GM19397 (cell line): ENCODE measurements around the gene ANKS1A.

ENCODE experiments used
- ATAC-seq: cut with Tn5 transposase; IDR thresholded peaks from one replicate; pipeline ENCODE4 v1.9.1; 2021; ENCODE audit warnings: mild to moderate bottlenecking, moderate library complexity; ENCODE audit not compliant: unreplicated experiment

The ANKS1A gene

DNA sequence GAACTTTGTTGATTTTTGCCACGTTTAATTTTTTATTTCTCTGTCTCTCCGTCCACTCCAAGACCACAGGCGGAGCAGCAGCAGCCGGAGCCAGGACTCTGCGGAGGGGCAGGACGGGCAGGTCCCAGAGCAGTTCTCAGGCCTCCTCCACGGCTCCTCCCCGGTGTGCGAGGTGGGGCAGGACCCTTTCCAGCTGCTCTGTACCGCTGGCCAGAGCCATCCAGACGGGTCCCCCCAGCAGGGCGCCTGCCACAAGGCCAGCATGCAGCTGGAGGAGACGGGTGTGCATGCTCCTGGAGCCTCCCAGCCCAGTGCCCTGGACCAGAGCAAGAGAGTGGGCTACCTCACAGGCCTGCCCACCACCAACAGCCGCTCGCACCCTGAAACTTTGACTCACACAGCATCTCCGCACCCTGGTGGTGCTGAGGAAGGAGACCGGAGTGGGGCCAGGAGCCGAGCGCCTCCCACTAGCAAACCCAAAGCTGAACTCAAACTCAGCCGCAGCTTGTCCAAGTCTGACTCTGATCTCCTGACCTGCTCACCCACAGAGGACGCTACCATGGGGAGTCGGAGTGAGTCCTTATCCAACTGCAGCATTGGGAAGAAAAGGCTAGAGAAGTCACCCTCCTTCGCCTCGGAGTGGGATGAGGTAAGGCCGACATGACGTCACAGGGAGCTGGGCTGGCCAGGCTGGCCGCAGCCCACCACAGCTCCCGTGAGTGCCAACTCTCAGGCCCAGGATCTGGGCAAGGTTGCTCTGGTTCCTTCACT, 128.5 kb downstream of the ANKS1A start:
- ATAC-seq, result no peak

- ATAC-seq, result no peak
Observed at GRCh38 chr6:35018182-35018519, 129.1 kb downstream of the ANKS1A start.

DNA sequence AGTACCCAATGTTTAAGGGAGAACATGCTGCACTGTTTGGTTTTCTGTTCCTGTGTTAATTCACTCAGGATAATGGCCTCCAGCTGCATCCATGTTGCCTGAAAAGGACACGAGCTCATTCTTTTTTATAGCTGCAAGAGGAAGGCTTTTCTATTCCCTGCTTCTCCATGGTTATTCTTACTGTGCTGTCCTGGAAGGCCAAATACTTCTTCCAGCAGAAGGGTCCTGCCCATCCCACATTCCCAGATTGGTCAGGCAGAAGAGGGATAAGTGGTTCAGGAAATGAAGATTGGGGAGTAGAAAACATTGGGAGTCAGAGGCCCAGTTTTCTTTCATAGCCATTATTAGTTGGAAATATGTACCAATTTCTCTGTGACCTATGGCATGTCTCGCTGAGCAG, 129.7 kb downstream of the ANKS1A start:
- ATAC-seq, result no peak

- ATAC-seq, result no peak
Observed at GRCh38 chr6:35019171-35019570, 130.1 kb downstream of the ANKS1A start.

- no peak for ATAC-seq
Observed at GRCh38 chr6:35019831-35020230, 130.8 kb downstream of the ANKS1A start.

- no peak for ATAC-seq
Observed at GRCh38 chr6:35021004-35021403, 131.9 kb downstream of the ANKS1A start.

GRCh38 chr6:35023091-35024000, 134.3 kb downstream of the ANKS1A start:
- ATAC-seq, result no peak

DNA sequence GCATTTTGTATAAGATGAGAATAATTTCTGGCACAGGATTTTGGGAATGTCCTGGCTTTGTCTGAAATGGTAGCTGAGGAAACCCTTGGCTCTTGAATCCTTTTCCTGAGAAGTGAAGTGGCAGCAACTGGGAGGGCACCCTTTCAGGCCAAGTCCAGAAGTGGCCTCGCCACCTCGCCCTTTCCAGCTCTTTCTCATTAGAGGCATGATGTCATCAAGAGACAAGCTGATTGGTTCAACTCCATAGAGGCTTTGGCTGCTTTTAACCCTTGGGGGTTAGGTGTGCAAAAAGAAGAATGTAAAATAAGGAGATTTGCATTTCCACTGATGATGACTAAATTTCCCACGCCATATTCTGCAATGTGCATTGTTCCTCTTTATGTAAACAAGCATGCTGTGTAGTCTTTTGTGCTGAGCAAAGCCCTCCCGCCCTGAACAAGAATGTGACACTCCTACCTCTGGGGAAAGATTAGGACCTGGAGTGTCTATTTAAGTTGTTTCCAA, 135.5 kb downstream of the ANKS1A start:
- no peak for ATAC-seq

GRCh38 chr6:35025232-35026188, 136.5 kb downstream of the ANKS1A start:
- ATAC-seq, result no peak

DNA sequence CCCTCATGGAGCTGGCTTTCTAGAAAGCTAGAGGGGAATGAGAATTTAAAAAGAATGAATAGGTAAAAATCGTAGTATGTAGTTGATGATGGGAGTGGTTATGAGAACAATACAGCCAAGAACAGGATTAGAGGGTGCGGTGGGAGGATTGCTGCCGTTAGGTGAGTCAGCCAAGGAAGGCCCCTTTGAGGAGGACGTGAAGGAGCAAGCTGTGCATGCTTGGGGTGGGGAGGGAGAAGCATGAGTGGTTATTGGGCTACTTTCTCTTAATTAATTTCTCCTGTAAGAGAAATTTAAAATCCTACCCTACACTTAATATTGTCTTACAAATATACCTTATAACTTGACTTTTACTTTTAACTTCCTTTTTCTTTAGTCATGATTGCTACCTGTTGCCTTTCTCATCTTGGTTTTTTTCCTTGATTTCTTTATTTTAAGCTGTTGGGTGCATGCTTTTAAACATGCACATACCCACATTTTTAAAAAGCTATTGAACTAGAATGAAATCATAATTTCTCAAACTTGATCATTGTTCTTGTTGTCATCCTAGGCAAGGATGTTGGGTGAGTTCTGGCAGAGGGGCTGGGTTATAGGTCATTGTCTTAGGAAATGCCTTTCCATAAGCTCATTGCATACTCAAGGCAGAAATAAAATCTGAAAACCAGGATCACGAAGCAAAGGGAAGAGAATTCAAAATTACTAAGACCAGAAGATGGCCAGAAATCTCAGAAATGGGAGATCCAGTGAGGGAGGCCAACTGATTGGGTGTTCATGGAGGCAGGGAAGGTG, 137.6 kb downstream of the ANKS1A start:
- ATAC-seq, result no peak

DNA sequence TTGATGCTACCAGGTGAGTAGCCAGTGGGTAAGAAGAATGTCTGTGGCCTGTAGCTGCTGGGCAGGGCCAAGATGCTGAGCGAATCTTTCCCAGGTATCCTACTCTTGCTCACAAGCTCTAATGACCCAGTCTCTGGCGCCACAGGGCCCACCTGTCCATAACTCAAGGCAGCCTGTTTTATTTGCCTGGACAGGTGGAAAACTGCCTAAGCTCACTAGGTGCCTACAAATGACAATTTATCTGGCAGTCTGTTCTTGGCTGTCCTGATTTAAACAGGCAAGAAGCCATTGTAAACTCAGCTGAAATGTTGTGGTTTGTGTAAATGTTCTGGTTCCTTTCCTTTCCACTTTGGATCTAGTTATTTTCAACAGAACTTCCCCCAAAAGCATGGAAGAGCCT, 138.8 kb downstream of the ANKS1A start:
- ATAC-seq, result no peak

DNA sequence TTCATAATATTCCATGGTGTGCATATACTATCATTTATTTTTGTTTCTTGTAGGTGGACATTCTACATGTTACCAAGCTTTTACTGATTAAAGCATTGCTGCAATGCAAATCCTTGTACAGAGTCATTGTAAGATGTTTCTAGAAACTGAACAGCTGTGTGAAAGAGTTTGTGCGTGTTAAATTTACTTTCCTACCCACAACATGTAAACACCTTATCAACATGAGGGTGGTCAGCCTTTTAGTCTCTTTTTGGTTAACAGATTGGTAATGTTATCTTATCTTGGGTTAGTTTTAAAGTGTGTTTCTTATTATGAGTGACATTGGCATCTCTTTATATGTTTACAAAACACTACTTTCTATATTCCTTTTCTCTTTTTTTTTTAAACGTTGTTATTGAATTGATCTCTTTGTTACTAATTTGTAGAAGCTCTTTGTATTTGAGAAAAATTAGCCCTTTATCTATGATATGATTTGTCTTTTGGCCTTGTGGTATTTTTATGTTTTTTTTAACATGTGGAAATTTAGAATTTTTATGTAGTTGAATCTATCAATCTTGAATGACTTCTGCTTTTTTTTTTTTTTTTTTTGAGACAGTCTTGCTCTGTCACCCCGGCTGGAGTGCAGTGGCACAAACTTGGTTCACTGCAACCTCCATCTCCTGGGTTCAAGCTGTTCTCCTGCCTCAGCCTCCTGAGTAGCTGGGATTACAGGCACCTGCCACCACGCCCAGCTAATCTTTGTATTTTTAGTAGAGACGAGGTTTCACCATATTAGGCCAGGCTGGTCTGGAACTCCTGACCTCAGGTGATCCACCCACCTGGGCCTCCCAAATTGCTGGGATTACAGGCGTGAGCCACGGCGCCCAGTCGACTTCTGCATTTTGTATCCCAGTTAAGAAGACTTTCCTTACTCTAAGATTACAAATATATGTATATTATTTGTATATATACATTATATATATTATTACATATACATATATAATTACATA, 140.0 kb downstream of the ANKS1A start:
- ATAC-seq, result no peak

- no peak for ATAC-seq
Observed at GRCh38 chr6:35030099-35030498, 141.0 kb downstream of the ANKS1A start.

GRCh38 chr6:35031611-35032529, 142.8 kb downstream of the ANKS1A start:
- no peak for ATAC-seq

DNA sequence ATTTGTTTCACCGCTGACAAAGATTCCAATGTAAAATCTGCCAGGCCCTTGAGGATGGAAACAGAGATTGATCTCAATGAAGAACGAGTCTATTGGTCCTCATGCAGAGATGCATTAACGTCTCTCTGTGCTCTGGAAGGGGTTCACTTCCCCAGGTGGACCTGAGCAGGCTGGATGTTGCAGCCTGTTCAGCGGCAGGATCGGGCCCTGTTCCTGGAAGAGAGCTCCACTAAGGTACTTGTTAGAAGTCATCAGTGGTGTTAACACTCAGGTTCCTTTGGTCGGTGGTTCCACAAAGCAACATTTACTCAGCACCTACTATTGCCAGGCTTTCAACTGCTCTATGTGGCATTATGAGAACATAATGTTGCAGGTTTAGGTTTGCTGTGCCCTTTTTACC, 144.6 kb downstream of the ANKS1A start:
- ATAC-seq, result no peak

DNA sequence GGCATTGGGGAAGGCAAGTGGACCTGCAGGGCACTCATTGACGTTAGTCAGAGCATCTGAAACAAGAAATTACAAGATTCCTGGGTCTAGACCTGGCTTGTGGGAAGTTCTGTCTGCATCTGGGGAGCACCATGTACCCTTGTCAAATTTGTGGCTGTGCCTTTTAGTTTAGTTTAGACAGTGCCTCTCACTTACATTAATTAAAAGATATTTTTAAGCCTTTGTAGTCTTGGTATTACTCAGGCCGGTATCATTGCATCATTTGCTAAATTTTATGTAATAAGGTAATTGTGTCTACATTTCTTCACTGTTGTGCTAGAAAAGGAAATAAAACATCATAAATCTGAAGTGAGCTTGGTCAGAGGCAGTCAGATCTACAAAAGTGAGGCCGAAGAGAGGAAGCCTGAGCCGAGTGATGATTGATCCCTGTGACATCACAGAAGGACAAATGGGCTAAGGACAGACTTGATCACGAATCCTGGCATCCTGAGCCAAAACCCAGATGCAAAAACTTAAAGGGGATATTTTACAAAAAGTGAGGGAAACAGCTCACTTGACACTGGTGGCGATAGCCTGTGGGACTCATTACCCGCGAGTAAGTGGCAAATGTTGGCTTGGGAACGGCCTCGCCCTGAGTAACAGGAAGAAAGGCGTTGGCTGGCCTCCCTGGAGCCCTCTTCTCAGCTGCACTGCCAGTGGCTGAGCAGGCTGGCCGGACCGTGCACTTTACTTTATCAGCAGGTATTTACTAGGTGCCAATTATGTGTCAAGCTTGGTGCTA, 145.5 kb downstream of the ANKS1A start:
- ATAC-seq, result no peak

DNA sequence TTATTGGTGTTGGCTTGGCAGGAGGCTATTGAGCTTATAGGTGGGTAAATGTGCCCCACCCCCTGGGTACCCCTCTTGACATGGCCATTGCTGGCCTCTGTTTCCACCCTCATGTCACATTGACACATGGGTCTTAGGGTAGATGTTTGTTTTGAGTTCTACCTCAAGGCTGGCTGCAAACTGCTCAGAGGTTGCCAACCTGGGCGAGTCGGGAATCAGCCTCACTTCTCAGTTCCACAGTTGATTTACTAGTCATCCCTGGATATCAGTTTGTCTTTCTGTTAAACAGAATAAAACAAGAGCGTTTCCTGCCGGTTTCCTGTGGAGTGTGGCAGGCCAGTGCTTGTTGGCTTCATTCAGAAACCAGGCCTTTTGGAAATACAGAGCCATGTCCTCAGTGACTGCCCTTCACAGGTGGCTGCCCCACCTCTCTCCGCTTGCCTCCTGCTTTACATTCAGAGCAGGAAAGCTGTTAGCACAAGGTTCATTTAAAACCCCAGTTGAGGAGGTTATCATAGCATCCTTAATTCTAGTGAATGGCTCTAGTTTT, 146.5 kb downstream of the ANKS1A start:
- no peak for ATAC-seq
